ENCODE measurements around the gene CLDN14. TPM values are rescaled to one million over a fixed set of nuclear protein-coding genes. Genes with fewer than 3 reads are reported as not detected.

Gene CLDN14
- total and polyA plus RNA-seq, 9 donors = 0.15 TPM; not detected in 8

DNA sequence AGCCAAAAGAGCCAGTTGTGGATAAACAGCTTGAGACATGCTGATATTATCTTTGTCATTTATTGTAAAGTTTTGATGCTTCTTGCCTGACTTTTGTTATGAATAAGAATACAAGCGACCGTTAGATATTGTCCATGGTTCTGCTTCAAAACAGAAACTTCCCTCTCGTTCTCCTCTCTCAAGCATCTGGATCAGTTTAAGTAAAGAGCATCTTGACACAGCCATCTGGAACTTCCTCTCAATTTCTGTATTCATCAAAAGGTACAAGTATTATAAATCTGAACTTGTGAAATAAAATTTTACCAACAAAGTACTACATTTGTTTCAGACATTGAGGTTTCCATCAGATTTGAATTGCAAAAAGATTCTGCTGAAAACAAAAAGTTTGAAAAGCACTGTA lies 36.4 kb upstream of the CLDN14 start:
- no peaks in the 10 kb centered on the region for H3K4me1 ChIP-seq (ENCODE audit: insufficient read depth)
- H3K27me3 ChIP-seq = no peaks in the 10 kb centered on the region
- no peaks in the 10 kb centered on the region for H3K36me3 ChIP-seq
- no peaks in the 10 kb centered on the region for H3K9me3 ChIP-seq
- TF ChIP-seq EP300 (IDR thresholded peaks at IDR 0.05) (no peak), POLR2A (IDR thresholded peaks at IDR 0.05) (no peak), CTCF (IDR thresholded peaks at IDR 0.05) (no peak)
- 28 to 35% (median 32%) methylated on average over 3 of the region's 3 CpGs for WGBS, 3 donors
- no peak overlapping the region for H3K4me3 ChIP-seq
- intact Hi-C loops (cut with DNase I) = no loop called here
- DNase-seq = no peak
- H3K27ac ChIP-seq = no peak overlapping the region

DNA sequence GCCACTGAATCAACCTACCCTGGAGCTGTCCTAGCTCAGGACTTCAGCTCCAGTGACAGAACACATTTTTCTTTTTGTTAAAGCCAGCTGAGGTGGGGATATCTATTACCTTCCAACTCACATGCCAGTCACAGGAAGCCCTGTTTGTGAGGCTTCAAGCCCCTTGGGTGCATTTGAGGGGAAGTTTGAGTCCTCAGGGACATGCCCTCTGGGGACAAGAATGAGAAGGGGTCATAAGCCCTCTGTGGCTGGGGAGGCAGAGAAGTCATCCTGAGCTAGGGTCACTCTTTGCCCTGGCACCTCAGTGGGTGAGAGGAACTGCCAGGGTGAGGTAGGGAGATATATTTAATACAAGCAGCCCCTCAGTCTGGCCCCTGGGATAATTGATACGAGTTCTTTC lies 33.5 kb upstream of the CLDN14 start:
- no peaks in the 10 kb centered on the region for H3K9me3 ChIP-seq
- DNase-seq = no peak
- TF ChIP-seq EP300 (IDR thresholded peaks at IDR 0.05) = no peak
- no peak for TF ChIP-seq CTCF (IDR thresholded peaks at IDR 0.05)
- no peak for TF ChIP-seq POLR2A (IDR thresholded peaks at IDR 0.05)

GRCh38 chr21:36512971-36513370 lies 33.0 kb upstream of the CLDN14 start:
- H3K27me3 ChIP-seq = no peaks in the 10 kb centered on the region
- no peaks in the 10 kb centered on the region for H3K36me3 ChIP-seq
- no peak overlapping the region for H3K4me3 ChIP-seq
- 66 to 78% (median 71%) methylated on average over 5 of the region's 5 CpGs for WGBS, 3 donors
- DNase-seq = no peak
- intact Hi-C loops (cut with DNase I) = no loop called here
- no peak for TF ChIP-seq POLR2A (IDR thresholded peaks at IDR 0.05)
- H3K9me3 ChIP-seq = no peaks in the 10 kb centered on the region
- no peak overlapping the region for H3K27ac ChIP-seq
- no peaks in the 10 kb centered on the region for H3K4me1 ChIP-seq (ENCODE audit: insufficient read depth)

More for the DNA sequence above, 33.5 kb upstream of the CLDN14 start:
- Histone ChIP-seq H3K36me3 (no peaks in the 10 kb centered on the region), H3K4me3 (no peak overlapping the region), H3K27ac (no peak overlapping the region), H3K4me1 (ENCODE audit: insufficient read depth) (no peaks in the 10 kb centered on the region), H3K27me3 (no peaks in the 10 kb centered on the region)
- intact Hi-C loops (cut with DNase I) = no loop called here
- 70 to 86% (median 78%) methylated on average over 1 of the region's 1 CpG for WGBS, 3 donors

GRCh38 chr21:36511484-36512220 lies 31.7 kb upstream of the CLDN14 start:
- no peaks in the 10 kb centered on the region for H3K27me3 ChIP-seq
- no peaks in the 10 kb centered on the region for H3K4me1 ChIP-seq (ENCODE audit: insufficient read depth)
- TF ChIP-seq CTCF (IDR thresholded peaks at IDR 0.05) (no peak), POLR2A (IDR thresholded peaks at IDR 0.05) (no peak), EP300 (IDR thresholded peaks at IDR 0.05) (no peak)
- no peaks in the 10 kb centered on the region for H3K9me3 ChIP-seq
- WGBS, 3 donors = 71 to 73% (median 72%) methylated on average over 5 of the region's 5 CpGs
- intact Hi-C loops (cut with DNase I) = no loop called here
- no peak overlapping the region for H3K4me3 ChIP-seq
- no peaks in the 10 kb centered on the region for H3K36me3 ChIP-seq
- H3K27ac ChIP-seq = no peak overlapping the region
- DNase-seq = no peak

- no peak for TF ChIP-seq EP300 (IDR thresholded peaks at IDR 0.05)
- TF ChIP-seq CTCF (IDR thresholded peaks at IDR 0.05) = no peak
- no peak for TF ChIP-seq POLR2A (IDR thresholded peaks at IDR 0.05)
- Histone ChIP-seq H3K9me3 (no peaks in the 10 kb centered on the region), H3K4me1 (ENCODE audit: insufficient read depth) (no peaks in the 10 kb centered on the region), H3K4me3 (no peak overlapping the region), H3K27me3 (no peaks in the 10 kb centered on the region), H3K36me3 (no peaks in the 10 kb centered on the region), H3K27ac (no peak overlapping the region)
- no peak for DNase-seq
- WGBS, 3 donors = 77 to 84% (median 81%) methylated on average over 6 of the region's 6 CpGs
- intact Hi-C loops (cut with DNase I) = no loop called here
These were observed 31.0 kb upstream of the CLDN14 start for GRCh38 chr21:36510911-36511310.
